Loucy (cell line): ENCODE data around the gene NBEA.

ENCODE experiments used
- H2AFZ ChIP-seq: fragments of 200-600 bp; sonication (generic); 2 replicates; pipeline ENCODE4 v1.6.0; 2016; ENCODE audit warnings: antibody characterized with exemption, mild to moderate bottlenecking, low read length, moderate library complexity
- H3F3A ChIP-seq: fragments of 200-600 bp; 2 replicates; pipeline ENCODE4 v1.6.0; 2016; ENCODE audit warnings: antibody characterized with exemption, low read depth, mild to moderate bottlenecking
- H3K27me3 ChIP-seq: fragments of 200-600 bp; sonication (generic); 2 replicates; pipeline ENCODE4 v1.6.1; 2014; ENCODE audit warnings: low read length, mild to moderate bottlenecking; ENCODE audit not compliant: insufficient read depth, poor library complexity, severe bottlenecking
- H3K36me3 ChIP-seq: fragments of 200-600 bp; sonication (generic); 2 replicates; pipeline ENCODE4 v1.6.1; 2016; ENCODE audit warnings: low read length; ENCODE audit not compliant: insufficient read depth
- H3K4me1 ChIP-seq: fragments of 200-600 bp; sonication (generic); 2 replicates; pipeline ENCODE4 v1.5.1; 2014; ENCODE audit warnings: low read length, mild to moderate bottlenecking; ENCODE audit not compliant: insufficient read depth, poor library complexity, severe bottlenecking
- H3K4me2 ChIP-seq: fragments of 200-600 bp; sonication (generic); 2 replicates; pipeline ENCODE4 v1.6.0; 2014; ENCODE audit warnings: antibody characterized with exemption, low read length, low read depth, mild to moderate bottlenecking; ENCODE audit not compliant: poor library complexity, severe bottlenecking
- H3K4me3 ChIP-seq: fragments of 200-600 bp; sonication (generic); 2 replicates; pipeline ENCODE4 v1.5.1; 2014; ENCODE audit warnings: low read length, mild to moderate bottlenecking, mixed read lengths; ENCODE audit not compliant: poor library complexity, severe bottlenecking
- H3K79me2 ChIP-seq: fragments of 200-600 bp; sonication (generic); 2 replicates; pipeline ENCODE4 v1.6.1; 2014; ENCODE audit warnings: low read length; ENCODE audit not compliant: insufficient read depth
- H3K9ac ChIP-seq: fragments of 200-600 bp; sonication (generic); 2 replicates; pipeline ENCODE4 v1.6.0; 2014; ENCODE audit warnings: mild to moderate bottlenecking, low read depth, low read length, moderate library complexity; ENCODE audit not compliant: poor library complexity, severe bottlenecking
- H3K9me2 ChIP-seq: fragments of 200-600 bp; sonication (generic); replicated peaks from 2 replicates; pipeline ENCODE4 v1.6.1; 2016; ENCODE audit warnings: low read depth, low read length, mixed read lengths
- H3K9me3 ChIP-seq: fragments of 200-600 bp; sonication (generic); 2 replicates; pipeline ENCODE4 v1.6.1; 2014; ENCODE audit warnings: mild to moderate bottlenecking, antibody characterized with exemption, low read length, low read depth; ENCODE audit not compliant: insufficient read depth
- H4K20me1 ChIP-seq: fragments of 200-600 bp; sonication (generic); 2 replicates; pipeline ENCODE4 v1.6.0; 2014; ENCODE audit warnings: antibody characterized with exemption, low read length, mild to moderate bottlenecking; ENCODE audit not compliant: insufficient read depth, poor library complexity, severe bottlenecking
- CTCF ChIP-seq: fragments of 200-600 bp; sonication (generic); conservative IDR thresholded peaks from 2 replicates; pipeline ENCODE4 v1.5.1; 2014; ENCODE audit warnings: mild to moderate bottlenecking, antibody characterized with exemption, low read length
- EZH2phosphoT487 ChIP-seq: fragments of 200-600 bp; IDR thresholded peaks from 2 replicates; pipeline ENCODE4 v1.6.1; 2018; ENCODE audit warnings: antibody characterized with exemption, mild to moderate bottlenecking, moderate library complexity, borderline replicate concordance

The NBEA gene

DNA sequence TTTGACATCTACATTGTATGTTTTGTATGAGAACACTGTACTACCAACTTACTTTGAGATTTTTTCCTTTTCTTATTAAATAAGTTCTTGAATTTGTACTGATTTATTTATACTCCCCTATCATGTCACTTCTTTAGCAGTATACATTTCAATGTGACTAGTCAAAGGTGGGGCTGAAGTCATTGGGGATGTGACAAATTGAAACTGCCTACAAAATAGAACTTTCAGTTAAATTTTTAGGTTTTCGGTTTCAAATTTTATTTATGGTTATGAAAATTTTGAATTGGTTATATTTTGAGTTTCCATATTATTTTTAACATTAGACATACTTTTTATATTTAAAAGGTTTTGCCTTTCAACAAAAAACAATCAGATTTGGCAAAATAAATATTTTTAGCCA lies 221.6 kb downstream of the NBEA start:
- no peak overlapping the region for H3K4me2 ChIP-seq
- H4K20me1 ChIP-seq = no peaks in the 10 kb centered on the region
- H3F3A ChIP-seq = no peaks in the 10 kb centered on the region
- H3K27me3 ChIP-seq = no peaks in the 10 kb centered on the region
- no peak overlapping the region for H3K9ac ChIP-seq
- H3K4me1 ChIP-seq = peaks cover 3% of the 10 kb centered on the region
- H3K79me2 ChIP-seq = no peaks in the 10 kb centered on the region
- no peaks in the 10 kb centered on the region for H3K36me3 ChIP-seq
- H3K4me3 ChIP-seq = no peak overlapping the region
- no peak for TF ChIP-seq CTCF
- TF ChIP-seq EZH2phosphoT487 = no peak
- H3K9me3 ChIP-seq = no peaks in the 10 kb centered on the region
- H2AFZ ChIP-seq = no peak overlapping the region
- no peaks in the 10 kb centered on the region for H3K9me2 ChIP-seq

GRCh38 chr13:35164324-35164932 lies 222.4 kb downstream of the NBEA start:
- Histone ChIP-seq H3K9me3 (no peaks in the 10 kb centered on the region), H3K4me3 (no peak overlapping the region), H3K36me3 (no peaks in the 10 kb centered on the region), H3K9ac (no peak overlapping the region), H3K79me2 (no peaks in the 10 kb centered on the region), H3K4me2 (no peak overlapping the region), H3K4me1 (peaks cover 3% of the 10 kb centered on the region), H2AFZ (no peak overlapping the region), H4K20me1 (no peaks in the 10 kb centered on the region), H3K9me2 (no peaks in the 10 kb centered on the region), H3K27me3 (no peaks in the 10 kb centered on the region), H3F3A (no peaks in the 10 kb centered on the region)
- peak; percentile 74 for TF ChIP-seq CTCF
- no peak for TF ChIP-seq EZH2phosphoT487

GRCh38 chr13:35165205-35165604 lies 223.1 kb downstream of the NBEA start:
- no peak overlapping the region for H3K4me3 ChIP-seq
- TF ChIP-seq EZH2phosphoT487 = no peak
- no peak for TF ChIP-seq CTCF

More at GRCh38 chr13:35165205-35165604, 223.1 kb downstream of the NBEA start:
- H3K27me3 ChIP-seq = no peaks in the 10 kb centered on the region
- H3K9me2 ChIP-seq = no peaks in the 10 kb centered on the region
- H2AFZ ChIP-seq = no peak overlapping the region
- no peaks in the 10 kb centered on the region for H3K36me3 ChIP-seq
- H3K9me3 ChIP-seq = no peaks in the 10 kb centered on the region
- no peak overlapping the region for H3K4me2 ChIP-seq
- no peaks in the 10 kb centered on the region for H3F3A ChIP-seq
- no peaks in the 10 kb centered on the region for H4K20me1 ChIP-seq
- no peaks in the 10 kb centered on the region for H3K79me2 ChIP-seq
- H3K4me1 ChIP-seq = peaks cover 3% of the 10 kb centered on the region
- no peak overlapping the region for H3K9ac ChIP-seq
